GM12875 (cell line): ENCODE measurements around the gene PTPMT1.
A peak's percentile ranks its signal among the peaks of the same experiment; 100 is the strongest.
"Not testable (repeated sequence)": the region's sequence is repeated elsewhere in the genome, so short reads cannot be mapped to it uniquely, and the experiment has no call there.

Experiments
- H3K4me3 ChIP-seq: one replicate; pipeline ENCODE4 v1.5.1; 2011; ENCODE audit warnings: low read depth, low read length, control low read depth
- TF ChIP-seq, protein P1 (sequence below): IDR thresholded peaks from 2 replicates; pipeline ENCODE4 v1.5.1; 2011; ENCODE audit warnings: low read depth, mild to moderate bottlenecking, control low read depth, inconsistent platforms, low read length, moderate library complexity, borderline replicate concordance; ENCODE audit not compliant: insufficient read depth

The PTPMT1 gene

DNA sequence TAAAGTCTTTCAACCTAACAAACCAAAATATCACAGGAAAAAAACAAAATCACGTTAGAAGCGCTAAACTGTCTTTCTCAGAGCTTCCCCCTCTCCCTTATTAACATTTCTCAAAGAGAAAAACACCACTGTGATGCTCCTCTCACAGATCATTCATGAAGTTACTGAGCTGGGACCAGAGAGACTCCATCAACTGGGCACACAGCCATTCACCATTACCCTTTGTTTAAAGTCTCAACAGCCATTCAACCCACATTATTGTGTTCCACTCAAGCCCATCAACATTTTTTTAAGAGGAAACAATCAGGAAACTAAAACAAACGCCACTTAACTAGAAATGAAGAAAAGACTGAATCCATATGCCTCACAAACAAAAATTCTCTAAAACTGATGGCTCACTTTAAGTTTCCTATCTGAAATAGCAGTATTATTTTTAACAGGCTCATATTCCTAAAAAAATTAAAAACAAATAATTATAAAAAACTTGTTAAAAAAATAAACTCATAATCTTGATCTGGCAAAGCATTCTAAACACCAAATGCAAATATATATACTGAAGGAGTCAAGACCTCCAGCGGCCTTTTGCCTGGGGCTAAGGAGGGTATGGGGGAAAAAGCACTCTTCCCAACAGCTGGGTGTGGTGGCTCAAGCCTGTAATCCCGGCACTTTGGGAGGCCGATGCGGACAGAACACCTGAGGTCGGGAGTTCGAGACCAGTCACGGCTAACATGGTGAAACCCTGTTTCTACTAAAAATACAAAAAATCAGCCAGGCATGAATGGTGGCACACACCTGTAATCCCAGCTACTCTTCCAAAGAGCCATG lies 26.4 kb upstream of the PTPMT1 start:
- no peak overlapping the region for H3K4me3 ChIP-seq
- TF ChIP-seq, protein P1, sequence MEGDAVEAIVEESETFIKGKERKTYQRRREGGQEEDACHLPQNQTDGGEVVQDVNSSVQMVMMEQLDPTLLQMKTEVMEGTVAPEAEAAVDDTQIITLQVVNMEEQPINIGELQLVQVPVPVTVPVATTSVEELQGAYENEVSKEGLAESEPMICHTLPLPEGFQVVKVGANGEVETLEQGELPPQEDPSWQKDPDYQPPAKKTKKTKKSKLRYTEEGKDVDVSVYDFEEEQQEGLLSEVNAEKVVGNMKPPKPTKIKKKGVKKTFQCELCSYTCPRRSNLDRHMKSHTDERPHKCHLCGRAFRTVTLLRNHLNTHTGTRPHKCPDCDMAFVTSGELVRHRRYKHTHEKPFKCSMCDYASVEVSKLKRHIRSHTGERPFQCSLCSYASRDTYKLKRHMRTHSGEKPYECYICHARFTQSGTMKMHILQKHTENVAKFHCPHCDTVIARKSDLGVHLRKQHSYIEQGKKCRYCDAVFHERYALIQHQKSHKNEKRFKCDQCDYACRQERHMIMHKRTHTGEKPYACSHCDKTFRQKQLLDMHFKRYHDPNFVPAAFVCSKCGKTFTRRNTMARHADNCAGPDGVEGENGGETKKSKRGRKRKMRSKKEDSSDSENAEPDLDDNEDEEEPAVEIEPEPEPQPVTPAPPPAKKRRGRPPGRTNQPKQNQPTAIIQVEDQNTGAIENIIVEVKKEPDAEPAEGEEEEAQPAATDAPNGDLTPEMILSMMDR = no peak

DNA sequence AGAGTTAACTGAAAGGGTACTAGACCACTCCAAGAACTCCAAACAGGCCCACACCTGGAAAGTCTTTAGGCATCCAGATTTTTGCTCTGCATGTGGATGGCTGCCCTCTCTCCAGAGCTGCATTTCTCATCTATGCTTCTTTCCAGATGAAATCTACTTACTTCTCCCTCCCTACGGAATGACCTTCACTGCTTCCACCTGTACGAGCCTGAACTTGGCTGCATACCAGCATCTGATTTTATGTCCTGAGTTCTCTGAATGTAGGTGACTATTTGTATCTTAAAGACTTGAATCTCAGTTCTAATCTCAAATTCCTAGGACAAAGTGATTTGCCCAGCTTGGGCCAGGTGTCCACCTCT lies 25.7 kb upstream of the PTPMT1 start:
- H3K4me3 ChIP-seq = no peak overlapping the region
- TF ChIP-seq, protein P1 = no peak

DNA sequence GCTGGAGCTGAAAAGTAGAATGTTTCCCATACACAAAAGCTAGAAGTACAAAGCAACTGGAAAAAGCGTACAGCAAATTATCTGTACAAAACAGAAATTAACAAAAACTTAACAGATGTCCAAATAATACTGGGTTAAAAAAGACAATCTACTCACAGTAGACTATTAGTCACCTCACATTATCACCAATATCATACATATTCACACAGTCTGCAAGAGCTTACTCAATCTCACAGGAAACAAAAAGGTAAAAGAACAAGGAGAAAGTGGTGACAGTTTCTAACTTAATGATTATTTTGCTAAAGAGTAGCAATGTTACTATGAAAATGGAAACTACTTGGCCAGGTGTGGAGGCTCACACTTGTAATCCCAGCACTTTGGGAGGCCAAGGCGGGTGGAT lies 24.3 kb upstream of the PTPMT1 start:
- no peak overlapping the region for H3K4me3 ChIP-seq
- TF ChIP-seq, protein P1 = no peak

DNA sequence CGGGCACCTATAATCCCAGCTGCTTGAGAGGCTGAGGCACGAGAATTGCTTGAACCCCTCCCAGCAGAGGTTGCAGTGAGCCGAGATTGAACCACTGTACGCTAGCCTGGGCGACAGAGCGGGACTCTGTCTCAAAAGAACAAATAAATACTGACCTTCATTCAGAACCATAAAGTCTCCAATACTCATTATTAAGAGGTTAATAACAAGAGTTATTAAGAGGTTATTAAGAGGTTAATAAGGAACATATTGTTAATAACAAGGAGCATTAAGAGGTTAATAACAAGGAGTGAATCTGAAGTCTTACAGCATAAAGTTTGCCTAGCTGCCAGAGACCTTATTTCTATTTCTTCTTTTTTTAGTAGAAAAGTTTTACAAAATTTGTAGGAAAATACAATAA lies 20.1 kb upstream of the PTPMT1 start:
- H3K4me3 ChIP-seq = no peak overlapping the region
- TF ChIP-seq, protein P1 = no peak

DNA sequence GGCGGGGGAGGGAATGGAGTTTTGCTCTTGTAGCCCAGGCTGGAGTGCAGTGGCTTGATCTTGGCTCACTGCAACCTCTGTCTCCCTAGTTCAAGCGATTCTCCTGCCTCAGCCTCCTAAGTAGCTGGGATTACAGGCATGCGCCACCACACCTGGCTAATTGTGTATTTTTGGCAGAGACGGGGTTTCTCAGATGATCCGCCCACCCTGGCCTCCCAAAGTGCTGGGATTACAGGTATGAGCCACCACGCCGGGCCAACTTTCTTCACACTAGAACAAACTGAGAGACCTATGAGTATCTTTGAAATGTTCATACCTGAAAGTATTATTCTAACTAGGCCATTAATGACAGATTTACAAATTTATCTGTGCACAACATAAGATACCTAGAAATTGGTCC lies 19.1 kb upstream of the PTPMT1 start:
- not testable (repeated sequence) for H3K4me3 ChIP-seq

DNA sequence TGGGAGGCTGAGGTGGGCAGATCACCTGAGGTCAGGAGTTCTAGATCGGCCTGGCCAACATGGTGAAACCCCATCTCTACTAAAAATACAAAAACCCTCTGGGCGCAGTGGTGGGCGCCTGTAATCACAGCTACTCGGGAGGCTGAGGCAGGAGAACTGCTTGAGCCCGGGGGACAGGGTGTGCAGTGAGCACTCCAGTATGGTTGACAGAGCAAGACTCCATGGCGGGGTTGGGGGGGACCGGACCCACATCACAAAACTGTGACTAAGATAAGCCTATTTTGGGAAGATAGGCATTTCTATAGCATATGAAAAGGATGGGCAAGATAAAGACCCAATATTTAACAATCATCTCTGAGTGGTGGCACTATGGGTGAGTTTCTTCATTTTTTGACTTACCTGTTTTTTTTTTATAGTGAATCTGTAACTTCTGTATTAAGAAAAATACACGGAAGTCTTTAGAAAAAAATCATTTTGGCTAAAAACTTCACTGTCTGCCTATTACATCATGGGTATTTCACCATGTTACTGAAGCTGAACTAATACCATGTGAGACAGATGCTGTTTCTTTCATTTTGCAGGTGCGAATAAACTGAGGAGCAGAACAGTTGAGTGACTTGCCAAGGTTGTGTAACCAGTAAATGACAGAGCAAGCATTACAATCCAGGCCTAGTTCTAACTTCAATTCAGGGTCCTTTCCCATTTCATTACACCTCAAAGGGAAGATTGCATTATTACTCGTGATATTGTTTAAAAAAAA lies 14.9 kb upstream of the PTPMT1 start:
- no peak overlapping the region for H3K4me3 ChIP-seq
- TF ChIP-seq, protein P1 = no peak

DNA sequence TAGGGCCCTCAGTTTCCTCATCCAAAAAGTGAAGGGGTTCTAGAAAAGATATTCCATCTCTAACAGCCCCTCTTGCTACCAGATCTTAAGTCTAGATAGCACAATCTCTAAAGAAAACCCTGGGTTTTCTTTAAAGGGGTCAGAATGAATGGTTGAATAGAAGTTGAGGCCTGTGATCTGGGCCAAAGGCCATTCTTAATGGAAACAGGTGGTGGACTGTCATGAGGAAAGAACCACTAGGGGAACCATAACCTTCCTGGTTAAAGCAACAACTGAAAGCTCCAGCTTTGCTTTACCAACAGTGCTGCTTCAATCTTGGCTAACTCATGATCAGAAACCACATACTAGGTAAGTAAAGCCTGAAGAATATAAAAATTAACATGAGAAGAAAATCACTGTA lies 14.3 kb upstream of the PTPMT1 start:
- H3K4me3 ChIP-seq = no peak overlapping the region
- TF ChIP-seq, protein P1 = peak; percentile 47; the same call in 1 of the 2 replicates
